ENCODE measurements around the gene STK10.

Gene STK10

GRCh38 chr5:172166030-172166826 lies 21.8 kb downstream of the STK10 start:
- Histone ChIP-seq H3K4me3 (ENCODE audit: low read length) (no peak overlapping the region), H3K36me3 (ENCODE audit: control insufficient read depth, low read length) (no peaks in the 10 kb centered on the region), H3K9me2 (replicated peaks; ENCODE audit: control insufficient read depth, low read length) (no peaks in the 10 kb centered on the region), H4K20me1 (ENCODE audit: control insufficient read depth, insufficient read depth, low read depth, low read length) (no peaks in the 10 kb centered on the region; the same call in 1 of the 2 replicates), H3K9me3 (ENCODE audit: control insufficient read depth, insufficient read depth, low read length) (no peaks in the 10 kb centered on the region), H3K4me2 (ENCODE audit: low read length) (no peak overlapping the region), H3K27ac (ENCODE audit: low read depth, low read length) (no peak overlapping the region), H3K4me1 (ENCODE audit: control insufficient read depth, low read length) (no peaks in the 10 kb centered on the region), H3K27me3 (ENCODE audit: control insufficient read depth, low read length) (no peaks in the 10 kb centered on the region), H3K79me2 (ENCODE audit: control insufficient read depth, low read length) (peaks cover 24% of the 10 kb centered on the region), H3F3A (ENCODE audit: control insufficient read depth, insufficient read depth) (no peaks in the 10 kb centered on the region)
- TF ChIP-seq CTCF (IDR thresholded peaks at IDR 0.05; ENCODE audit: low read depth, low read length, poor library complexity, severe bottlenecking) (no peak), EZH2phosphoT487 (IDR thresholded peaks at IDR 0.05; ENCODE audit: borderline replicate concordance, low read length) (no peak)

DNA sequence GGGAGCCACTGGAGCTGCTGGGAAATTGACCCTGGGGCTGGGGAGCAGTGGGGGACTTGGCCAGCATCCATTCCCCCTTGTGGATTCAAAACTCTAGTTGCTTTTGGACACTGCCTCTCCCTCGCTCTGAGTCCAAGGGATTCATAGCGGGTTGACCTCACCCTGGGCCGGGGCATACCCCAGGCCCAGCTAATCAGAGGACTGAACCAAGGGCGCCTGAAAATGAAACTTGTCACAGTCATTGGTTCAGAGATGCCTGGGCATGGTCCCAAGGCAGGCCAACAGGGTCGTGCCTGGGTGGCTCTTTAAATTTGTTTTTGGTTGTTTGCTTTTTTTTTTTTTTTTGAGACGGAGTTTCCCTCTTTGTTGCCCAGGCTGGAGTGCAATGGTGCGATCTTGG lies 22.6 kb downstream of the STK10 start:
- H3K27ac ChIP-seq (ENCODE audit: low read depth, low read length) = no peak overlapping the region
- H3K9me2 ChIP-seq (replicated peaks; ENCODE audit: control insufficient read depth, low read length) = no peaks in the 10 kb centered on the region
- no peaks in the 10 kb centered on the region for H3K27me3 ChIP-seq (ENCODE audit: control insufficient read depth, low read length)
- H3K36me3 ChIP-seq (ENCODE audit: control insufficient read depth, low read length) = no peaks in the 10 kb centered on the region
- H3F3A ChIP-seq (ENCODE audit: control insufficient read depth, insufficient read depth) = no peaks in the 10 kb centered on the region
- no peak for TF ChIP-seq EZH2phosphoT487 (IDR thresholded peaks at IDR 0.05; ENCODE audit: borderline replicate concordance, low read length)
- TF ChIP-seq CTCF (IDR thresholded peaks at IDR 0.05; ENCODE audit: low read depth, low read length, poor library complexity, severe bottlenecking) = no peak
- H3K4me2 ChIP-seq (ENCODE audit: low read length) = no peak overlapping the region
- no peak overlapping the region for H3K4me3 ChIP-seq (ENCODE audit: low read length)
- peaks cover 23% of the 10 kb centered on the region for H3K79me2 ChIP-seq (ENCODE audit: control insufficient read depth, low read length)
- H4K20me1 ChIP-seq (ENCODE audit: control insufficient read depth, insufficient read depth, low read depth, low read length) = no peaks in the 10 kb centered on the region; the same call in 1 of the 2 replicates
- H3K4me1 ChIP-seq (ENCODE audit: control insufficient read depth, low read length) = peaks cover 5% of the 10 kb centered on the region
- no peaks in the 10 kb centered on the region for H3K9me3 ChIP-seq (ENCODE audit: control insufficient read depth, insufficient read depth, low read length)

DNA sequence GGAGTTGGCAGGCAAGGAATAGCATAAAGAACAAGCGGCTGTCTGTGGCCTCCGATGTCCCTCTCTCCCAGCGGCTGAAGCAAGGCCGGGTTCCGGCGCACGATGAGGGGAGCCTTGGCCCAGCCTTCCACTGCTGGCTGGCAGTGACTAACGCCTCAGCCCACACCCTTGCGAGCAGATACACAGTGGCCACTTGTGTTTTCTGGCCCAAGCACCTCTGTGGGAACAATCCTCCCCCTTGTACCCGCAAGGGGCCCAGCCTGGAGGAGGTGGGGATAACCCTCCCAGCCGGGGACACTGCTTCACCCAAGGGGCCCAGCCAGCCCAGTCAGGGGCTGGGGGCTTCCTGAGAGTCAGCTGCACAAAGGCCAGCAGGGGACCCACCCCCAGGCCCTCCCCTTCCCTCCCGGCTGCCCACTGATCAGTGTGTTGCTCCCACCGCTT lies 23.2 kb downstream of the STK10 start:
- H3K9me2 ChIP-seq (replicated peaks; ENCODE audit: control insufficient read depth, low read length) = no peaks in the 10 kb centered on the region
- H3F3A ChIP-seq (ENCODE audit: control insufficient read depth, insufficient read depth) = no peaks in the 10 kb centered on the region
- no peak overlapping the region for H3K27ac ChIP-seq (ENCODE audit: low read depth, low read length)
- no peak for TF ChIP-seq CTCF (IDR thresholded peaks at IDR 0.05; ENCODE audit: low read depth, low read length, poor library complexity, severe bottlenecking)
- no peak for TF ChIP-seq EZH2phosphoT487 (IDR thresholded peaks at IDR 0.05; ENCODE audit: borderline replicate concordance, low read length)
- H3K79me2 ChIP-seq (ENCODE audit: control insufficient read depth, low read length) = peaks cover 28% of the 10 kb centered on the region
- H3K36me3 ChIP-seq (ENCODE audit: control insufficient read depth, low read length) = no peaks in the 10 kb centered on the region
- no peak overlapping the region for H3K4me3 ChIP-seq (ENCODE audit: low read length)
- H4K20me1 ChIP-seq (ENCODE audit: control insufficient read depth, insufficient read depth, low read depth, low read length) = no peaks in the 10 kb centered on the region; the same call in 1 of the 2 replicates
- peaks cover 11% of the 10 kb centered on the region for H3K4me1 ChIP-seq (ENCODE audit: control insufficient read depth, low read length)
- H3K4me2 ChIP-seq (ENCODE audit: low read length) = no peak overlapping the region
- no peaks in the 10 kb centered on the region for H3K9me3 ChIP-seq (ENCODE audit: control insufficient read depth, insufficient read depth, low read length)
- H3K27me3 ChIP-seq (ENCODE audit: control insufficient read depth, low read length) = no peaks in the 10 kb centered on the region

Measured in DOHH2 (cell line).